ENCODE results near the gene ZSCAN29.

GRCh38 chr15:43390723-43391122 is 19.9 kb upstream of the ZSCAN29 start:
- TF ChIP-seq CTCF (IDR thresholded peaks at IDR 0.05) (no peak), POLR2A (IDR thresholded peaks at IDR 0.05) (no peak)
